Esophagus squamous epithelium (tissue), 5 donors: ENCODE results near the gene UGT1A6. TPM values are rescaled to one million over a fixed set of nuclear protein-coding genes. Genes with fewer than 3 reads are reported as not detected.

ENCODE experiments used
- DNase-seq: peaks from one replicate; lab custom pipeline; 2025; lab: John Stamatoyannopoulos, UW
- H3K27ac ChIP-seq, 4 donors: fragments of 200-600 bp; sonication (generic); one replicate each; pipeline ENCODE4 v1.5.1; 2016 to 2019; ENCODE audit warnings: mild to moderate bottlenecking in 1 of 4
- H3K27me3 ChIP-seq, 4 donors: fragments of 200-600 bp; sonication (generic); 1 replicate in 3 of 4; 2 replicates in 1 of 4; pipeline versions ENCODE4 v1.5.1 to v1.6.0; 2017 to 2021; ENCODE audit warnings: antibody characterized with exemption in 1 of 4
- H3K36me3 ChIP-seq, 3 donors: fragments of 200-600 bp; sonication (generic); one replicate each; pipeline ENCODE4 v1.5.1; 2016 to 2019
- H3K4me1 ChIP-seq, 3 donors: fragments of 200-600 bp; sonication (generic); one replicate each; pipeline ENCODE4 v1.5.1; 2017 to 2019
- H3K4me3 ChIP-seq, 4 donors: fragments of 200-600 bp; sonication (generic); 1 replicate in 3 of 4; 2 replicates in 1 of 4; pipeline ENCODE4 v1.5.1; 2016 to 2019; ENCODE audit warnings: mild to moderate bottlenecking in 2 of 4, moderate library complexity in 1 of 4
- H3K9me3 ChIP-seq, 3 donors: fragments of 200-600 bp; sonication (generic); one replicate each; pipeline ENCODE4 v1.5.1; 2016 to 2019
- CTCF ChIP-seq, 6 experiments: fragments of 450-650 bp in 4 of 6; fragments of 200-600 bp in 2 of 6; sonication (generic) in 2 of 6; IDR thresholded peaks; one replicate each; pipeline ENCODE4 v1.5.1; 2016 to 2019; ENCODE audit warnings: antibody characterized with exemption in 6 of 6, mild to moderate bottlenecking in 4 of 6, moderate library complexity in 4 of 6
- POLR2A ChIP-seq, 4 donors: fragments of 450-650 bp; IDR thresholded peaks; one replicate each; pipeline ENCODE4 v1.6.1; 2017; ENCODE audit warnings: antibody characterized with exemption in 4 of 4, mild to moderate bottlenecking in 4 of 4, moderate library complexity in 3 of 4
- WGBS, 2 donors: methylation state at CpG; one replicate each; pipeline ENCODE4 v1.1.5; 2018; 5-methylcytosine and 5-hydroxymethylcytosine counted together
- intact Hi-C: fragments of 100-400 bp; cut with DNase I; formaldehyde crosslinking; loops from one replicate; pipeline ENCODE4 v1.15.0; 2022
- total RNA-seq, 4 donors: library from RNA; depleted of rRNA; stranded (reverse); fragments of >200 nt; gene quantifications; one replicate each; pipeline ENCODE4 v1.1.0, GENCODE V29; 2016
- donor health status: DM: yes; HTN: yes; CAD: no.

UGT1A6 gene
- total RNA-seq, 4 donors from 2014 or later = 30.8 to 67.1 (median 61.3) TPM

DNA sequence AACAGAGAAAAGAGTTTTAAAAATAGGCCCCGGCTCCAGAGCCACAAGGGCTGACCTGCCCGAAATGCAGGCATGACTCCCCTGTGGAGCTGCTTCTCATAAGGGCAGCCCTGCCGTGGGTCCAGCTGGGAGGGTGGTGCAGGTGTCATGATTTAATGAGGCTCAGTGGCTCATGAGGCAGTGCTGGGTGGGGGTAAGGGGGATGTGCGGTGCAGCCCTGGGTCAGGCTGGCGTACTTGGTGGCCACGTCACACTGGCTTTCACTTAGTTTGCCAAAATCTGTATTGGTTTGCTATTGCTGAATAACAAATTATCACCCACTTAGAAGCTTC lies 128.1 kb downstream of the UGT1A6 start:
- H3K4me1 ChIP-seq = no peaks in the 10 kb centered on the region
- H3K9me3 ChIP-seq = no peaks in the 10 kb centered on the region
- intact Hi-C loops = no loop called here
- H3K4me3 ChIP-seq = no peak overlapping the region
- no peak overlapping the region for H3K27ac ChIP-seq
- DNase-seq = no peak
- TF ChIP-seq CTCF (IDR thresholded peaks at IDR 0.05) (no peak), POLR2A (IDR thresholded peaks at IDR 0.05) (no peak)
- no peaks in the 10 kb centered on the region for H3K36me3 ChIP-seq
- WGBS, 2 donors = 75 to 96% methylated on average over 6 of the region's 6 CpGs
- H3K27me3 ChIP-seq = no peaks in the 10 kb centered on the region

DNA sequence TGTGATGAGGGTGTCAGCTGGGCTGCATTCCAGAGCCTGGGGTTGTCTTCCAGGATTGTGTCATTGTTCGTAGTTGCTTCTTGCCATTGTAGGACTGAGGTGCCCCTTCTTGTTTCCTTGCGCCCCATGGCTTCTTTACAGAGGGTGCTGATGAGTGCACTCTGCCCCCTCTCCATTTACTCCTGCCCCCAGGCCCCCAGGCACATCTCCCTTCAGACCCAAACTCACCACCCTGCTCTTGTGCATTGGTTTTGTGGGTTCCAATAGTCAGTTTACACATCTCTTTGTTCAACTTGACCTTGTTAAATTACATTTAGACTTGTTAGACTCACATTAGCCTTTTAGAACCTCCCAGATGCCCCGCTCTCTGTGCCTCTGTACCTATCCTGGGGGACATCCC lies 128.5 kb downstream of the UGT1A6 start:
- intact Hi-C loops = no loop called here
- TF ChIP-seq POLR2A (IDR thresholded peaks at IDR 0.05) = no peak
- TF ChIP-seq CTCF (IDR thresholded peaks at IDR 0.05) = no peak
- 84 to 94% methylated on average over 2 to 3 of the region's 3 CpGs for whole genome bisulfite sequencing, 2 donors
- no peaks in the 10 kb centered on the region for H3K27me3 ChIP-seq
- DNase-seq = no peak
- no peaks in the 10 kb centered on the region for H3K9me3 ChIP-seq
- H3K4me1 ChIP-seq = no peaks in the 10 kb centered on the region
- no peak overlapping the region for H3K27ac ChIP-seq
- no peaks in the 10 kb centered on the region for H3K36me3 ChIP-seq
- no peak overlapping the region for H3K4me3 ChIP-seq

- no peak for DNase-seq
- H3K27me3 ChIP-seq = no peaks in the 10 kb centered on the region
- no peak overlapping the region for H3K27ac ChIP-seq
- 93 to 94% methylated on average over 7 of the region's 8 CpGs for WGBS, 2 donors
- no peaks in the 10 kb centered on the region for H3K4me1 ChIP-seq
- TF ChIP-seq CTCF (IDR thresholded peaks at IDR 0.05) (no peak), POLR2A (IDR thresholded peaks at IDR 0.05) (no peak)
- no peak overlapping the region for H3K4me3 ChIP-seq
- intact Hi-C loops = no loop called here
- H3K9me3 ChIP-seq = no peaks in the 10 kb centered on the region
- H3K36me3 ChIP-seq = no peaks in the 10 kb centered on the region
Measured at GRCh38 chr2:233821709-233822100, 129.0 kb downstream of the UGT1A6 start.

DNA sequence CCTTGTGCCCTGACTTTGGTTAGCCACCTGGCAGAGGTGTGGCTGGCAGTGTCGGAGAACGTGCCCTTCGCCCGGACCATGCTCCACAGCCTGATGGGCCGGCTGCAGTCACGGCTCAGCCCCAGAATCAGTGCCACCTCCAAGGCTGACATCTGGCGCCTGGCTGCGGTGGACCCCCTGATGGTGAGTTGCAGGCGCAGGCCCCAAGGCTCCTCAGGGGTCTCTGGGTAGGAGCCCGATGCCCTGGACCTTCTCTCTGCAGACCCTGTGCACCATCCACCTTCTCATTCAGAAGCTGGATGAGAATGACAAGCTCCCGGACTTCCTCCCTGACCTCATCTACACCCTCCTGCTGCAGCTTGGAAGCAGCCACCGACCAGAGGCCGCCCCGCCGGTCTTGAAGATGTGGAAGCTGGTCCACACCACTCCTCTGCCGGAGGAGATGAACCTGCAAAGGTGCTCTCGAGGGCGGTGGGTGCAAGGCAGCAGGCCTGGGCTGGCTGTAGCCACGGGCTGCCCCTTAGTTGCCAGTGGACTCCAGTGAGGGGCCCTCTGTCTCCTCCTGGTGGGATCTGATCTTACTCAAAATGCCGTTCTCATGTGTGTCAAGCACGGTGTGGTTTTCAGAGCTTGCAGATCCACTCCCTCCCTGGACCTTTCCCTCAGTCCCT lies 129.5 kb downstream of the UGT1A6 start:
- 84 to 88% methylated on average over 3 to 10 of the region's 21 CpGs for WGBS, 2 donors

More for the DNA sequence above, 129.5 kb downstream of the UGT1A6 start:
- no peaks in the 10 kb centered on the region for H3K27me3 ChIP-seq
- H3K4me1 ChIP-seq = no peaks in the 10 kb centered on the region
- H3K36me3 ChIP-seq = no peaks in the 10 kb centered on the region
- no peak overlapping the region for H3K4me3 ChIP-seq
- no peaks in the 10 kb centered on the region for H3K9me3 ChIP-seq
- TF ChIP-seq POLR2A (IDR thresholded peaks at IDR 0.05) (no peak), CTCF (IDR thresholded peaks at IDR 0.05) (no peak)
- intact Hi-C loops = no loop called here
- H3K27ac ChIP-seq = no peak overlapping the region
- no peak for DNase-seq

Other genes with a start within 250 kb of the UGT1A6 start
- 10 to 100 TPM; 18.7 to 32.8 (median 23.0) TPM for gene USP40, start 126.1 kb upstream of the UGT1A6 start, total RNA-seq
- 1 to 10 TPM in 2 of 4 donors, under 1 TPM in 2; 0.13 to 1.7 (median 0.84) TPM for gene UGT1A8, start 75.3 kb upstream of the UGT1A6 start, total RNA-seq
- gene UGT1A10, start 56.4 kb upstream of the UGT1A6 start, total RNA-seq = 10 to 100 TPM; 12.4 to 45.0 (median 23.9) TPM
- gene UGT1A9, start 21.0 kb upstream of the UGT1A6 start, total RNA-seq = 1 to 10 TPM in 2 of 4 donors, under 1 TPM in 2; 0.49 to 1.7 (median 1.2) TPM
- gene UGT1A7, start 11.0 kb upstream of the UGT1A6 start, total RNA-seq = 100 to 1,000 TPM in 1 of 4 donors, 10 to 100 TPM in 3; 28.1 to 145 (median 78.5) TPM
- gene UGT1A5, start 20.0 kb downstream of the UGT1A6 start, total RNA-seq = 1 to 10 TPM in 3 of 4 donors, under 1 TPM in 1; 0.67 to 9.7 (median 5.8) TPM
- gene UGT1A4, start 25.8 kb downstream of the UGT1A6 start, total RNA-seq = 1 to 10 TPM; 1.1 to 7.4 (median 3.4) TPM
- gene UGT1A3, start 36.2 kb downstream of the UGT1A6 start, total RNA-seq = 1 to 10 TPM; 2.8 to 7.6 (median 3.4) TPM
- gene UGT1A1, start 67.4 kb downstream of the UGT1A6 start, total RNA-seq = 1 to 10 TPM; 2.3 to 7.1 (median 3.4) TPM
- gene MROH2A, start 85.4 kb downstream of the UGT1A6 start, total RNA-seq = 1 to 10 TPM in 1 of 4 donors, under 1 TPM in 3; under 0.01 to 2.1 (median 0.57) TPM
- gene HJURP, start 161.6 kb downstream of the UGT1A6 start, total RNA-seq = 1 to 10 TPM; 5.1 to 8.5 (median 5.8) TPM
- not detected for gene TRPM8, start 224.5 kb downstream of the UGT1A6 start, total RNA-seq